ENCODE measurements around the gene MYO5A.
A peak's percentile ranks its signal among the peaks of the same experiment; 100 is the strongest.

DNA sequence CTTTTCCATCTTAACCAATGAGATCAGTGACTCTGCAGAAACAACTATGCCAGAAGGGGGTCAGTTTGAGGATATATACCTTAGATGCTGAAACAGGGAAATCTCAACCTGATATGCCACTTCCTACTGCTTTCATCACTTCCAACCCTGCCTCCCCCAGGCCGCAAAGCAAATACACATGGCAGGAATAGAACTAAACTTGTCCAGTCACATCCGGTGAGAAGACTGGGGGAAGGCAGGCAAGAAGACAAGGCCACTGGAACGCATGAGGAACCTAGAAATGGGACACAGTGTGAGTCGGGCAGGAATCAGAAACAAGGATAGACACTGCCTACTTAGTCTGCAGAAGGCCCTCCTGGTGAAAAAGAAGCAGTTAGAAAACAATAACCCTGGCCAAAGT lies 90.6 kb downstream of the MYO5A start:
- TF ChIP-seq, protein P1, sequence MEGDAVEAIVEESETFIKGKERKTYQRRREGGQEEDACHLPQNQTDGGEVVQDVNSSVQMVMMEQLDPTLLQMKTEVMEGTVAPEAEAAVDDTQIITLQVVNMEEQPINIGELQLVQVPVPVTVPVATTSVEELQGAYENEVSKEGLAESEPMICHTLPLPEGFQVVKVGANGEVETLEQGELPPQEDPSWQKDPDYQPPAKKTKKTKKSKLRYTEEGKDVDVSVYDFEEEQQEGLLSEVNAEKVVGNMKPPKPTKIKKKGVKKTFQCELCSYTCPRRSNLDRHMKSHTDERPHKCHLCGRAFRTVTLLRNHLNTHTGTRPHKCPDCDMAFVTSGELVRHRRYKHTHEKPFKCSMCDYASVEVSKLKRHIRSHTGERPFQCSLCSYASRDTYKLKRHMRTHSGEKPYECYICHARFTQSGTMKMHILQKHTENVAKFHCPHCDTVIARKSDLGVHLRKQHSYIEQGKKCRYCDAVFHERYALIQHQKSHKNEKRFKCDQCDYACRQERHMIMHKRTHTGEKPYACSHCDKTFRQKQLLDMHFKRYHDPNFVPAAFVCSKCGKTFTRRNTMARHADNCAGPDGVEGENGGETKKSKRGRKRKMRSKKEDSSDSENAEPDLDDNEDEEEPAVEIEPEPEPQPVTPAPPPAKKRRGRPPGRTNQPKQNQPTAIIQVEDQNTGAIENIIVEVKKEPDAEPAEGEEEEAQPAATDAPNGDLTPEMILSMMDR (IDR thresholded peaks at IDR 0.05; ENCODE audit: insufficient read depth, low read length): no peak
- peak; percentile 92 for TF ChIP-seq POLR2AphosphoS5 (IDR thresholded peaks at IDR 0.05; ENCODE audit: low read depth)
